Vagina (tissue), 2 donors: ENCODE results near the gene HOXD3. TPM values are rescaled to one million over a fixed set of nuclear protein-coding genes. Genes with fewer than 3 reads are reported as not detected.

Experiments
- DNase-seq, 2 donors: peaks; one replicate each; pipeline ENCODE4 v3.0.0-alpha.2; 2017; ENCODE audit errors: extremely low spot score in 2 of 2
- H3K27ac ChIP-seq: fragments of 200-600 bp; sonication (generic); one replicate; pipeline ENCODE4 v1.5.1; 2019
- H3K27me3 ChIP-seq: fragments of 200-600 bp; sonication (generic); one replicate; pipeline ENCODE4 v1.5.1; 2019
- H3K36me3 ChIP-seq, 2 donors: fragments of 200-600 bp; sonication (generic); one replicate each; pipeline ENCODE4 v1.5.1; 2017 to 2019
- H3K4me1 ChIP-seq: fragments of 200-600 bp; sonication (generic); one replicate; pipeline ENCODE4 v1.5.1; 2019
- H3K4me3 ChIP-seq, 2 donors: fragments of 200-600 bp; sonication (generic); 1 replicate in 1 of 2; 2 replicates in 1 of 2; pipeline ENCODE4 v1.5.1; 2016 to 2019
- H3K9me3 ChIP-seq: fragments of 200-600 bp; sonication (generic); one replicate; pipeline ENCODE4 v1.5.1; 2019
- POLR2A ChIP-seq, 2 donors: fragments of 450-650 bp; IDR thresholded peaks; one replicate each; pipeline ENCODE4 v1.6.1; 2017; ENCODE audit warnings: antibody characterized with exemption in 2 of 2, mild to moderate bottlenecking in 2 of 2, moderate library complexity in 2 of 2
- POLR2AphosphoS5 ChIP-seq, 2 donors: sonication (generic); formaldehyde crosslinking; IDR thresholded peaks; one replicate each; pipeline ENCODE4 v1.9.0; 2017; ENCODE audit warnings: antibody characterized with exemption in 2 of 2, mild to moderate bottlenecking in 2 of 2, low read depth in 1 of 2; ENCODE audit not compliant: insufficient read depth in 1 of 2
- intact Hi-C: fragments of 100-400 bp; cut with DNase I; formaldehyde crosslinking; loops from one replicate; pipeline ENCODE4 v1.15.1; 2023
- total RNA-seq: library from RNA; depleted of rRNA; stranded (reverse); fragments of >200 nt; gene quantifications from one replicate; pipeline ENCODE4 v1.2.3, GENCODE V29; 2016
- TF ChIP-seq, protein P1 (sequence below), 3 experiments: fragments of 450-650 bp in 2 of 3; fragments of 200-600 bp in 1 of 3; sonication (generic) in 1 of 3; IDR thresholded peaks; one replicate each; pipeline ENCODE4 v1.5.1; 2017 to 2019; ENCODE audit warnings: antibody characterized with exemption in 3 of 3, mild to moderate bottlenecking in 2 of 3, moderate library complexity in 2 of 3

Gene HOXD3
- total RNA-seq, 1 donor from 2014 or later, result 11.8 TPM

DNA sequence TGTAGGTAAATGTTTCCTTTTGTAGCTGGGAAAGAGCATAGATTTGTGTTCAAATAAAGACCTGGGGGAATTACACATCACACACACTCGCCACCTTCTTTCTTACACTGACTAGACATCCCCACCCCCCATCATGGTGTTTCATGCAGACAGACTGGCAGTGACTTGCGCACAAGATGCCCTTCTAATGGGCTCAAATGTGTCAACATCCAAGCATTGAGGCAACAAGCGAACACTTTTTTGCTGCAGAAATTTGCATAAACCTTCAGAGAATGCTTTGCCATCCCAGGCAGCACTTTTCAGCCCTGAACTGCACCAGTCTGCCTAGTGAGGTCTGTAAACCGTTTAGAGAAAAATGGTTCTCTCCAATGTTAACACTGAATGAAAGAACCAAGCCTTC is 23.1 kb upstream of the HOXD3 start:
- Histone ChIP-seq H3K4me1 (peaks cover 20% of the 10 kb centered on the region), H3K9me3 (no peaks in the 10 kb centered on the region), H3K27ac (peak overlapping the region; percentile 83), H3K36me3 (no peaks in the 10 kb centered on the region), H3K27me3 (peaks cover 5% of the 10 kb centered on the region), H3K4me3 (no peak overlapping the region)
- TF ChIP-seq, protein P1, sequence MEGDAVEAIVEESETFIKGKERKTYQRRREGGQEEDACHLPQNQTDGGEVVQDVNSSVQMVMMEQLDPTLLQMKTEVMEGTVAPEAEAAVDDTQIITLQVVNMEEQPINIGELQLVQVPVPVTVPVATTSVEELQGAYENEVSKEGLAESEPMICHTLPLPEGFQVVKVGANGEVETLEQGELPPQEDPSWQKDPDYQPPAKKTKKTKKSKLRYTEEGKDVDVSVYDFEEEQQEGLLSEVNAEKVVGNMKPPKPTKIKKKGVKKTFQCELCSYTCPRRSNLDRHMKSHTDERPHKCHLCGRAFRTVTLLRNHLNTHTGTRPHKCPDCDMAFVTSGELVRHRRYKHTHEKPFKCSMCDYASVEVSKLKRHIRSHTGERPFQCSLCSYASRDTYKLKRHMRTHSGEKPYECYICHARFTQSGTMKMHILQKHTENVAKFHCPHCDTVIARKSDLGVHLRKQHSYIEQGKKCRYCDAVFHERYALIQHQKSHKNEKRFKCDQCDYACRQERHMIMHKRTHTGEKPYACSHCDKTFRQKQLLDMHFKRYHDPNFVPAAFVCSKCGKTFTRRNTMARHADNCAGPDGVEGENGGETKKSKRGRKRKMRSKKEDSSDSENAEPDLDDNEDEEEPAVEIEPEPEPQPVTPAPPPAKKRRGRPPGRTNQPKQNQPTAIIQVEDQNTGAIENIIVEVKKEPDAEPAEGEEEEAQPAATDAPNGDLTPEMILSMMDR (IDR thresholded peaks at IDR 0.05), result no peak
- TF ChIP-seq POLR2A (IDR thresholded peaks at IDR 0.05) (no peak), POLR2AphosphoS5 (IDR thresholded peaks at IDR 0.05; ENCODE audit: insufficient read depth in 1 of 2, low read depth in 1 of 2) (no peak)
- DNase-seq, result no peak
- intact Hi-C loops, result no loop called here

DNA sequence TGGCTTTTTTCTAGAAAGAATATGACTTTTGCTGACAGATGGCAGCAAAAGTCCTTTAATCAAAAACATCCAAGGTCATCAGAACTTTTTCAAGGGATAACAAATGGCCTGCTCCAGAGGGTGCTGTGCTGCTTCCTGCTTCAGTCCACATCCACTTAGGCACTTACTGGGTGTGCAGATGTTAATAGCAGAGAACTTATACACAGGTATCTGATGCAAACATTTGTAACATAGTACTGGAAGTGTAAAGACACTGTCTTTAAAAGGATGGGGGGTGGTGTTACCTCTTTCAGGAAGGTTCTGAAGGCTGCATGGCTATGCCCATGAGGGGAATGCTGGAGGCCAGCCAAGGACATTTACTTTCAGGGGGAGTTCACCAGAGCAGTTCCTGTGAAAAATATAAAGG is 22.1 kb upstream of the HOXD3 start:
- intact Hi-C loops, result no loop called here
- Histone ChIP-seq H3K36me3 (no peaks in the 10 kb centered on the region), H3K4me1 (peaks cover 12% of the 10 kb centered on the region), H3K27ac (peak overlapping the region; percentile 83), H3K9me3 (no peaks in the 10 kb centered on the region), H3K4me3 (peak overlapping the region in 1 of 2 donors; percentile 40), H3K27me3 (peaks cover 5% of the 10 kb centered on the region)
- DNase-seq, result no peak
- no peak for TF ChIP-seq POLR2A (IDR thresholded peaks at IDR 0.05)
- no peak for TF ChIP-seq POLR2AphosphoS5 (IDR thresholded peaks at IDR 0.05; ENCODE audit: insufficient read depth in 1 of 2, low read depth in 1 of 2)
- TF ChIP-seq, protein P1 (IDR thresholded peaks at IDR 0.05), result no peak

DNA sequence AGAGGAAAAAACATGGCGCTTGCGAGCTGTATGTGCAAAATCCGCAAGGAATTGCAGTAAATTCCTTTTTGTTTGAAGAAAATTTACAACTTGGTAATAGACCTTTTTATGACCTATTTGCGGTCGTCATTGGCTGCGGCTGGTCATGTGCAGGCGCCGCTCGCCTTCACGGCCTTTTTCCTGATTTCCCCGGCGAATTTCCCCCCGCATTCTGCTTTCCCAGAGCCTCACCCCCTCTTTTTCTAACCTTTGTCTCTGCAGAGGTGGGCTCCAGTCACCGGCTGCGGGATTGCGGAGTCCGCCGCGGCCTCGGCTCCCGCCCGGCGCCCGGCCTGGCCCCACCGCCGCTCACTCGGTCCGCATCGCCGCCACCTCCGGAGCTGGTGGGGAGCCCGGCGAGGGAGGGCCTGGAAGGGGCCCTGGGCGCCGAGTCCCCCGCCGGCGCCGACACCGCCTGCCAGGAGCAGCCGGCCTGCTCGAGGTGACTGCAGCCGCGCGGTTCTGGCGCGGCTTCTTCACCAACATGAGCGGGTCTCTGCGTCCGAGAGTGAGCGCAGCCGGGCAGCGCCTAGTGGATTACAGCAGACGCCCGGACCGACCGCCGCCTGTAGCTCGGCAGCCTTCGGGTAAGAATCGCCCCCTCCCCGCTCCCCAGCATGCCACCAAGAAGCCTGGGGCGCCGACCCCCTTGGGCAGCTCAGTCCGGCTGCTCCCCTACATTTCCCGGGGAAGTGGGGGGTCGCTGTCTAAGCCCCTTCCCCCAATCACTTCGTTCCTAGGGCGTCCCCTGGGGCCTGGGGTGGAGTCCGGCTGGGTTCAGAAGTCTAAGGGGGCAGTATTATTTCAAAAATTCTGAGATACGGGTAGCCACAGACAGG is 20.5 kb upstream of the HOXD3 start:
- H3K4me1 ChIP-seq, result peaks cover 23% of the 10 kb centered on the region
- no peaks in the 10 kb centered on the region for H3K27me3 ChIP-seq
- peak overlapping the region; percentile 83 for H3K27ac ChIP-seq
- no peak for DNase-seq
- TF ChIP-seq, protein P1 (IDR thresholded peaks at IDR 0.05), result no peak
- TF ChIP-seq POLR2A (IDR thresholded peaks at IDR 0.05) (no peak), POLR2AphosphoS5 (IDR thresholded peaks at IDR 0.05; ENCODE audit: insufficient read depth in 1 of 2, low read depth in 1 of 2) (peak in 1 of 2 donors; percentile 4)
- H3K4me3 ChIP-seq, result peak overlapping the region; percentile 40 to 51
- no peaks in the 10 kb centered on the region for H3K9me3 ChIP-seq
- intact Hi-C loops, result no loop called here
- no peaks in the 10 kb centered on the region for H3K36me3 ChIP-seq

DNA sequence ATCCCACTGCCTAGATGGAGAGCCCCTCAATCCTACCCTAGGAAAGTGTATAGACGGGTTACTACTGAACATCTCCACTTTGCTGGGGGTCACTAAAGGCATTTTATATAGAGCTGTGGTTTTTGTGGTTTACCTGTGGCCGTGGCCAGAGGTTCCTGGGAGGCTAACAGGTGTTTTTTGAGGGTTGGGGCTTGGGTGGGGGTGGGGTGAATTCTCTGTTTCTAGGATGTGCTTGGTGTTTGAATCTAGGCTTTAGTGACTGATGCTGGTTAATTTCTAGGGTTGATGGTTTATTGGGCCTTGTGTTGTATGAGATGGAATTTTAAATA is 19.9 kb upstream of the HOXD3 start:
- no peak for DNase-seq
- intact Hi-C loops, result no loop called here
- H3K27me3 ChIP-seq, result no peaks in the 10 kb centered on the region
- peak overlapping the region; percentile 83 for H3K27ac ChIP-seq
- H3K4me1 ChIP-seq, result peaks cover 21% of the 10 kb centered on the region
- no peak for TF ChIP-seq POLR2AphosphoS5 (IDR thresholded peaks at IDR 0.05; ENCODE audit: insufficient read depth in 1 of 2, low read depth in 1 of 2)
- no peak for TF ChIP-seq POLR2A (IDR thresholded peaks at IDR 0.05)
- TF ChIP-seq, protein P1 (IDR thresholded peaks at IDR 0.05), result no peak
- no peaks in the 10 kb centered on the region for H3K9me3 ChIP-seq
- H3K4me3 ChIP-seq, result peak overlapping the region; percentile 40 to 51
- no peaks in the 10 kb centered on the region for H3K36me3 ChIP-seq

DNA sequence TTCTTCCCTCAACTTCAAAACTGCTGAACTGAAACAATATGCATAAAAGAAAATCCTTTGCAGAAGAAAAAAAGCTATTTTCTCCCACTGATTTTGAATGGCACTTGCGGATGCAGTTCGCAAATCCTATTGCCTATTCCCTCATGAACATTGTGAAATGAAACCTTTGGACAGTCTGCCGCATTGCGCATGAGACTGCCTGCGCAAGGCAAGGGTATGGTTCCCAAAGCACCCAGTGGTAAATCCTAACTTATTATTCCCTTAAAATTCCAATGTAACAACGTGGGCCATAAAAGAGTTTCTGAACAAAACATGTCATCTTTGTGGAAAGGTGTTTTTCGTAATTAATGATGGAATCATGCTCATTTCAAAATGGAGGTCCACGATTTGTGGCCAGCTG is 19.2 kb upstream of the HOXD3 start:
- intact Hi-C loops, result no loop called here
- H3K27me3 ChIP-seq, result no peaks in the 10 kb centered on the region
- peaks cover 18% of the 10 kb centered on the region for H3K4me1 ChIP-seq
- TF ChIP-seq POLR2A (IDR thresholded peaks at IDR 0.05), result no peak
- TF ChIP-seq POLR2AphosphoS5 (IDR thresholded peaks at IDR 0.05; ENCODE audit: insufficient read depth in 1 of 2, low read depth in 1 of 2), result no peak
- TF ChIP-seq, protein P1 (IDR thresholded peaks at IDR 0.05), result no peak
- no peak for DNase-seq
- peak overlapping the region; percentile 17 to 51 for H3K4me3 ChIP-seq
- H3K36me3 ChIP-seq, result no peaks in the 10 kb centered on the region
- no peaks in the 10 kb centered on the region for H3K9me3 ChIP-seq
- H3K27ac ChIP-seq, result no peak overlapping the region
